Measurements from ENCODE around the gene SRC. TPM values are rescaled to one million over a fixed set of nuclear protein-coding genes. Genes with fewer than 3 reads are reported as not detected.
A peak's percentile ranks its signal among the peaks of the same experiment; 100 is the strongest.

The SRC gene
- total and polyA plus RNA-seq, 2 experiments from 2014 or later, result 8.0 to 25.9 TPM

- Histone ChIP-seq H3K36me3 (ENCODE audit: insufficient read depth) (no peaks in the 10 kb centered on the region), H3K27ac (ENCODE audit: low read depth) (no peak overlapping the region), H3K27me3 (ENCODE audit: insufficient read depth) (no peaks in the 10 kb centered on the region), H3F3A (replicated peaks; ENCODE audit: low read depth) (no peaks in the 10 kb centered on the region), H3K4me2 (no peak overlapping the region), H3K9me2 (ENCODE audit: insufficient read depth) (no peaks in the 10 kb centered on the region), H4K20me1 (replicated peaks; ENCODE audit: insufficient read depth) (peaks cover 9% of the 10 kb centered on the region), H2AFZ (no peak overlapping the region), H3K79me2 (replicated peaks; ENCODE audit: insufficient read depth) (peaks cover 59% of the 10 kb centered on the region), H3K4me3 (no peak overlapping the region), H3K4me1 (ENCODE audit: insufficient read depth) (no peaks in the 10 kb centered on the region; the same call in 1 of the 2 replicates)
- Mint-ChIP-seq H3K4me3 (no peak overlapping the region; the same call in 2 of the 3 replicates), H3K27me3 (ENCODE audit: insufficient read depth, low read depth, poor library complexity) (peaks cover 7% of the 10 kb centered on the region), H3K36me3 (ENCODE audit: low read depth) (peaks cover 6% of the 10 kb centered on the region; the same call in 1 of the 3 replicates), H3K9me3 (no peaks in the 10 kb centered on the region), H3K4me1 (peaks cover 17% of the 10 kb centered on the region; the same call in 2 of the 3 replicates), H3K27ac (peak overlapping the region; percentile 4; the same call in 1 of the 2 replicates)
- TF ChIP-seq NANOG (IDR thresholded peaks at IDR 0.05; ENCODE audit: borderline replicate concordance) (no peak), STAT1 (IDR thresholded peaks at IDR 0.05; ENCODE audit: unreplicated experiment) (no peak), ZNF114 (CRISPR knock-in tag; IDR thresholded peaks at IDR 0.05) (no peak), ETS1 (IDR thresholded peaks at IDR 0.05) (no peak), ZNF462 (CRISPR knock-in tag; IDR thresholded peaks at IDR 0.05) (no peak), EZH2 (IDR thresholded peaks at IDR 0.05; ENCODE audit: low read depth, unreplicated experiment) (no peak), REST (IDR thresholded peaks at IDR 0.05; ENCODE audit: unreplicated experiment) (no peak), EZH2phosphoT487 (IDR thresholded peaks at IDR 0.05; ENCODE audit: unreplicated experiment) (no peak), CTCF (conservative IDR thresholded peaks at IDR 0.05; ENCODE audit: low read depth in 2 of 2) (no peak), JUNB (IDR thresholded peaks at IDR 0.05; ENCODE audit: unreplicated experiment) (no peak), POLR2AphosphoS5 (IDR thresholded peaks at IDR 0.05; ENCODE audit: low read depth) (no peak), CREB1 (CRISPR knock-in tag; IDR thresholded peaks at IDR 0.05; ENCODE audit: low read depth) (no peak), ZNF331 (CRISPR knock-in tag; IDR thresholded peaks at IDR 0.05; ENCODE audit: low read depth) (no peak)
- ATAC-seq (no peak), DNase-seq (ENCODE audit: low spot score) (no peak)
These were observed 11.8 kb downstream of the SRC start for GRCh38 chr20:37357481-37358365.
